Endodermal cell (in vitro differentiated cells): ENCODE measurements around the gene TOM1L1. TPM values are rescaled to one million over a fixed set of nuclear protein-coding genes. Genes with fewer than 3 reads are reported as not detected.

ENCODE experiments used
- DNase-seq: peaks from one replicate; pipeline ENCODE4 v3.0.0-alpha.2; 2017
- H3K27ac ChIP-seq: 2 replicates; pipeline ENCODE4 v1.5.1; 2013; ENCODE audit warnings: mild to moderate bottlenecking, low read depth, low read length, moderate library complexity
- H3K27me3 ChIP-seq: 2 replicates; pipeline ENCODE4 v1.6.1; 2013; ENCODE audit warnings: mild to moderate bottlenecking, low read length, moderate library complexity; ENCODE audit not compliant: insufficient read depth, control insufficient read depth, poor library complexity, severe bottlenecking
- H3K36me3 ChIP-seq: 2 replicates; pipeline ENCODE4 v1.7.0; 2013; ENCODE audit warnings: mild to moderate bottlenecking, low read length, moderate library complexity; ENCODE audit not compliant: control insufficient read depth, insufficient read depth
- H3K4me1 ChIP-seq: one replicate; pipeline ENCODE4 v1.7.0; 2013; ENCODE audit warnings: low read length; ENCODE audit not compliant: control insufficient read depth, insufficient read depth
- H3K4me3 ChIP-seq: 2 replicates; pipeline ENCODE4 v1.5.1; 2013; ENCODE audit warnings: mild to moderate bottlenecking, low read length, moderate library complexity
- H3K9ac ChIP-seq: 2 replicates; pipeline ENCODE4 v1.6.1; 2013; ENCODE audit warnings: mild to moderate bottlenecking, low read length, moderate library complexity; ENCODE audit not compliant: poor library complexity, severe bottlenecking; ENCODE audit errors: extremely low read depth
- H3K9me3 ChIP-seq: 2 replicates; pipeline ENCODE4 v1.6.1; 2013; ENCODE audit warnings: mild to moderate bottlenecking, low read length, moderate library complexity; ENCODE audit not compliant: control insufficient read depth
- H3K27ac Mint-ChIP-seq: 2 replicates; pipeline ENCODE4 v1.8.0; 2020; ENCODE audit warnings: mixed read lengths
- H3K27me3 Mint-ChIP-seq: 2 replicates; pipeline ENCODE4 v1.8.0; 2021; ENCODE audit warnings: mild to moderate bottlenecking, mixed read lengths; ENCODE audit not compliant: insufficient read depth
- H3K36me3 Mint-ChIP-seq: 2 replicates; pipeline ENCODE4 v1.8.0; 2020; ENCODE audit warnings: low read depth, mixed read lengths
- H3K4me1 Mint-ChIP-seq: 2 replicates; pipeline ENCODE4 v1.8.0; 2020; ENCODE audit warnings: mixed read lengths
- H3K4me3 Mint-ChIP-seq: 2 replicates; pipeline ENCODE4 v1.8.0; 2020; ENCODE audit warnings: mild to moderate bottlenecking, moderate library complexity, mixed read lengths
- H3K9me3 Mint-ChIP-seq: 2 replicates; pipeline ENCODE4 v1.8.0; 2020; ENCODE audit warnings: mild to moderate bottlenecking, mixed read lengths
- CTCF ChIP-seq: fragments of 200-600 bp; sonication (generic); conservative IDR thresholded peaks from 2 replicates; pipeline ENCODE4 v1.5.0; 2021; ENCODE audit warnings: antibody characterized with exemption, mild to moderate bottlenecking
- WGBS, 2 experiments: methylation state at CpG; one replicate each; pipeline versions ENCODE4 v1.1.5 to v1.1.7; 2013; ENCODE audit warnings: missing lambda C conversion rate in 2 of 2, mixed read lengths in 1 of 2; ENCODE audit not compliant: insufficient coverage in 1 of 2, insufficient read length in 1 of 2; 5-methylcytosine and 5-hydroxymethylcytosine counted together
- total RNA-seq, 2 donors: library from RNA; stranded (reverse); fragmentation: NEBNext Ultra II Directional in 1 of 2; extraction: Animal tissue kit (Norgen Biotek cat#: 25700) in 1 of 2; gene quantifications; 2 replicates in 1 of 2; 3 replicates in 1 of 2; pipeline ENCODE4 v1.2.1, GENCODE V29; 2021

TOM1L1 gene
- total RNA-seq, 2 donors from 2014 or later, result 54.9 to 55.6 TPM

GRCh38 chr17:54888981-54889380, 11.7 kb upstream of the TOM1L1 start:
- no peak for TF ChIP-seq CTCF
- Mint-ChIP-seq H3K27me3 (no peaks in the 10 kb centered on the region), H3K4me3 (no peak overlapping the region), H3K4me1 (peaks cover 3% of the 10 kb centered on the region), H3K27ac (no peak overlapping the region), H3K36me3 (no peaks in the 10 kb centered on the region), H3K9me3 (no peaks in the 10 kb centered on the region)
- Histone ChIP-seq H3K9ac (no peak overlapping the region), H3K4me1 (no peaks in the 10 kb centered on the region), H3K36me3 (no peaks in the 10 kb centered on the region), H3K27me3 (no peaks in the 10 kb centered on the region), H3K27ac (no peak overlapping the region), H3K4me3 (no peak overlapping the region), H3K9me3 (no peaks in the 10 kb centered on the region)
- no peak for DNase-seq
- WGBS, 2 experiments, result 88 to 96% methylated on average over 5 to 6 of the region's 7 CpGs

GRCh38 chr17:54891176-54891821, 9.4 kb upstream of the TOM1L1 start:
- Mint-ChIP-seq H3K9me3 (no peaks in the 10 kb centered on the region), H3K27ac (peak overlapping the region; percentile 40), H3K36me3 (no peaks in the 10 kb centered on the region), H3K4me3 (no peak overlapping the region), H3K4me1 (peaks cover 3% of the 10 kb centered on the region), H3K27me3 (no peaks in the 10 kb centered on the region)
- H3K36me3 ChIP-seq, result no peaks in the 10 kb centered on the region
- no peaks in the 10 kb centered on the region for H3K27me3 ChIP-seq
- H3K4me1 ChIP-seq, result no peaks in the 10 kb centered on the region
- 17% methylated on average over 1 of the region's 1 CpG; no CpG with 5 or more reads in 1 of the 2 experiments for WGBS, 2 experiments
- no peaks in the 10 kb centered on the region for H3K9me3 ChIP-seq
- H3K4me3 ChIP-seq, result no peak overlapping the region
- DNase-seq, result peak; percentile 77
- TF ChIP-seq CTCF, result peak; percentile 82
- H3K27ac ChIP-seq, result no peak overlapping the region
- no peak overlapping the region for H3K9ac ChIP-seq

GRCh38 chr17:54892360-54892759, 8.3 kb upstream of the TOM1L1 start:
- Mint-ChIP-seq H3K9me3 (no peaks in the 10 kb centered on the region), H3K27ac (no peak overlapping the region), H3K27me3 (no peaks in the 10 kb centered on the region), H3K4me1 (peaks cover 3% of the 10 kb centered on the region), H3K36me3 (no peaks in the 10 kb centered on the region), H3K4me3 (no peak overlapping the region)
- Histone ChIP-seq H3K27ac (no peak overlapping the region), H3K27me3 (no peaks in the 10 kb centered on the region), H3K9me3 (no peaks in the 10 kb centered on the region), H3K9ac (no peak overlapping the region), H3K4me1 (no peaks in the 10 kb centered on the region), H3K36me3 (no peaks in the 10 kb centered on the region), H3K4me3 (no peak overlapping the region)
- 100% methylated on average over 1 of the region's 1 CpG; no CpG with 5 or more reads in 1 of the 2 experiments for WGBS, 2 experiments
- TF ChIP-seq CTCF, result no peak
- DNase-seq, result no peak
